Lower lobe of right lung (tissue), 2 donors: ENCODE measurements around the gene CPNE6. TPM values are rescaled to one million over a fixed set of nuclear protein-coding genes. Genes with fewer than 3 reads are reported as not detected.

Source experiments
- ATAC-seq, 2 donors: fragments of 200-7000 bp; cut with Tn5 transposase; one replicate each; pipeline ENCODE4 v1.9.1; 2020 to 2022; ENCODE audit warnings: mild to moderate bottlenecking in 2 of 2, moderate library complexity in 2 of 2
- DNase-seq: peaks from one replicate; pipeline ENCODE4 v3.0.0-alpha.2; 2020
- H3K27ac ChIP-seq: fragments of 200-600 bp; one replicate; pipeline ENCODE4 v1.8.0; 2022
- H3K27me3 ChIP-seq: fragments of 200-600 bp; one replicate; pipeline ENCODE4 v1.8.0; 2022; ENCODE audit warnings: low read depth
- H3K36me3 ChIP-seq: fragments of 200-600 bp; one replicate; pipeline ENCODE4 v1.8.0; 2022; ENCODE audit warnings: mild to moderate bottlenecking
- H3K4me1 ChIP-seq: fragments of 200-600 bp; one replicate; pipeline ENCODE4 v1.8.0; 2022
- H3K4me3 ChIP-seq: fragments of 200-600 bp; one replicate; pipeline ENCODE4 v1.8.0; 2022; ENCODE audit warnings: mild to moderate bottlenecking
- H3K9me3 ChIP-seq: fragments of 200-600 bp; one replicate; pipeline ENCODE4 v1.8.0; 2022
- CTCF ChIP-seq: fragments of 200-600 bp; IDR thresholded peaks from one replicate; pipeline ENCODE4 v1.8.0; 2022; ENCODE audit warnings: antibody characterized with exemption, mild to moderate bottlenecking
- intact Hi-C: fragments of 100-400 bp; cut with DNase I; formaldehyde crosslinking; loops from one replicate; pipeline ENCODE4 v1.11.0; 2022
- total RNA-seq: library from RNA; stranded (reverse); fragmentation: NEBNext Ultra II Directional; extraction: Animal tissue kit (Norgen Biotek cat#: 25700); gene quantifications from one replicate; pipeline ENCODE4 v1.2.1, GENCODE V29; 2021
- donor health status: DM: no; HTN: yes; CAD: no; lungs with severe emphysema.

The CPNE6 gene
- total RNA-seq, 1 donor from 2014 or later, result not detected

DNA sequence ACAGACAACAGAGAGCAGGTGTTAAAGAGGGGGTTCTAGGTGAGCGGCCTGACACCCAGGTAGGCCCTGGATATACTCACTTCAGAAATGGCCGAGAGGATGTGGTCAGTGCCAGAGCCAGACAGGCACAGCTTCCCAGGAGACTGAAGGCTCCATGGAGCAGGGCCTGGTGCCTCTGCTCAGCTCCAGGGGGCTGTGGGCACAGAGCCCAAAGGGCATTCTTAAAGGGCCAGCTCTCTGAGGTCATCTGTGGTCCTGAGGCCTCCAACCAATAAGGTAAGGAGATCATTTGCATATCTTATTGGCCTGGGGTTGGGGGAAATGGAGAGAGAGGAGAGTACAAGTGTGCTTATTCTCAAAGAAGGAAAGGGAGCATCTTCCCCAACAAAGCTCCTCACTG, 13.1 kb downstream of the CPNE6 start:
- no peak overlapping the region for H3K27ac ChIP-seq
- DNase-seq, result peak; percentile 4
- H3K4me3 ChIP-seq, result no peak overlapping the region
- intact Hi-C loops, result no loop called here
- no peaks in the 10 kb centered on the region for H3K9me3 ChIP-seq
- peaks cover 23% of the 10 kb centered on the region for H3K27me3 ChIP-seq
- TF ChIP-seq CTCF, result no peak
- H3K36me3 ChIP-seq, result no peaks in the 10 kb centered on the region
- no peak for ATAC-seq
- peaks cover 14% of the 10 kb centered on the region for H3K4me1 ChIP-seq

DNA sequence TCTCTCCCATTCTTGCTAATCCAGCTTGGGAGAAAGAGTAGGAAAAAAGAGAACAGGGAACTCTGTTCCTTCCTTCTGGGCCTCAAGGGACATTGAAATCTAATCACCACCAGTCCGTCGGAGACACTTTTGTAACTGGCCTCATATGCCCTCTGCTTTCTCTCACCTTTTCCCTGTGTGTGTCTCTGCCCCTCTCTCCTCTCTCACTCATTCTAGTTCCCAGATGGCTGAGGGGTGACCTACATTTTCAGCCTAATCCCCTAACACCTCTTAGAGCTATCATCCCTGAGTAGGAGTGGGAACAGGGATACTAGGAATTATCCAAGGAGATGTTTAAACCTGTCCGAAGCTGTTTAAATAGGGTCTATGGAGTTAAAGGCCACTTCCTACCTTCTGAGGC, 13.9 kb downstream of the CPNE6 start:
- H3K27me3 ChIP-seq, result peaks cover 16% of the 10 kb centered on the region
- no peak overlapping the region for H3K4me3 ChIP-seq
- no peaks in the 10 kb centered on the region for H3K9me3 ChIP-seq
- no peak for TF ChIP-seq CTCF
- no peaks in the 10 kb centered on the region for H3K36me3 ChIP-seq
- intact Hi-C loops, result no loop called here
- no peak overlapping the region for H3K27ac ChIP-seq
- H3K4me1 ChIP-seq, result peaks cover 14% of the 10 kb centered on the region
- ATAC-seq, result no peak
- no peak for DNase-seq

GRCh38 chr14:24086193-24086955, 15.0 kb downstream of the CPNE6 start:
- Histone ChIP-seq H3K27me3 (peaks cover 7% of the 10 kb centered on the region), H3K9me3 (no peaks in the 10 kb centered on the region), H3K27ac (no peak overlapping the region), H3K36me3 (no peaks in the 10 kb centered on the region), H3K4me3 (no peak overlapping the region), H3K4me1 (peaks cover 6% of the 10 kb centered on the region)
- intact Hi-C loops, result no loop called here
- DNase-seq (no peak), ATAC-seq (no peak)
- no peak for TF ChIP-seq CTCF

GRCh38 chr14:24087004-24087403, 15.6 kb downstream of the CPNE6 start:
- no peaks in the 10 kb centered on the region for H3K36me3 ChIP-seq
- peaks cover under 1% of the 10 kb centered on the region for H3K27me3 ChIP-seq
- TF ChIP-seq CTCF, result no peak
- H3K4me3 ChIP-seq, result no peak overlapping the region
- intact Hi-C loops, result no loop called here
- no peak for DNase-seq
- H3K27ac ChIP-seq, result no peak overlapping the region
- H3K9me3 ChIP-seq, result no peaks in the 10 kb centered on the region
- H3K4me1 ChIP-seq, result peaks cover 1% of the 10 kb centered on the region
- no peak for ATAC-seq

DNA sequence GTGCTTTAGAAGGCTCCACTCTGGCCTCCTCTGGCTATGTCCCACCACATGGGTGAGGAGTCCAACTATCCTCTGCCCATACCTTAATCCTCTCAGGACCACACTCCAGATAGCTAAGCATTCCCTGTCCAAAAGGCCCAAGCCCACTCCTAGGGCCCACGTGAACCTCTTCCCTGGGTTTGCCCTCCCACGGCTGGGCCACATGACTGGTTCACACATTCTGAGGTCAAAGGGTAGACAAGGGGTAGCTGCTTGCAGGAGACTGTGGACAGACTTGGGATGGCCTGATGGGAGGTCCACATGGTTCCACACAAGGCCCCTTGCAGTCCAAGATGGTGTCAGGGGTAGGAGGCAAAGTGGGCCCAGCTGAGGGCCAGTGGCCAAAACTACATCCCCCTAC, 16.7 kb downstream of the CPNE6 start:
- no peak for DNase-seq
- ATAC-seq, result no peak
- Histone ChIP-seq H3K27ac (no peak overlapping the region), H3K27me3 (no peaks in the 10 kb centered on the region), H3K9me3 (no peaks in the 10 kb centered on the region), H3K4me1 (peaks cover 11% of the 10 kb centered on the region), H3K4me3 (no peak overlapping the region), H3K36me3 (no peaks in the 10 kb centered on the region)
- TF ChIP-seq CTCF, result no peak
- intact Hi-C loops, result no loop called here
